Measurements from ENCODE around the gene KCTD8.

DNA sequence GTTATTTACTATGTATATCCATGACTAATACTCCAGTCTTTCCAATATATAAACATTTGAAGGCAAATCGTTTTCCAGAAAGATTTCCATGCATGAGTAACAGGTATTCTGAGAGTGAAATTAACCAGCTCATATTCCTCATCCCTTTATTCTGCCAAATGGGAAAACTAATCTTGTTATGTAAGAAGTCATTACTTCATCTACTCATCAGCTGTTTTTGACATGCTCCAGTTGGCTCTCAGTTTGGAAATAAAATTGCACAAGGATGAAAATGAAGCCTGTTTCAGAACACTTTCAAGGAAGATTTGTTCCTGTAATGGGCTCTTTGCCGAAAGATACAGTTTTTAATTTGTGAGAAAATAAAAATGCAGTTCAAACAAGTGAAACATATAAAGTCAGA, 121.9 kb downstream of the KCTD8 start:
- TF ChIP-seq, protein P1, sequence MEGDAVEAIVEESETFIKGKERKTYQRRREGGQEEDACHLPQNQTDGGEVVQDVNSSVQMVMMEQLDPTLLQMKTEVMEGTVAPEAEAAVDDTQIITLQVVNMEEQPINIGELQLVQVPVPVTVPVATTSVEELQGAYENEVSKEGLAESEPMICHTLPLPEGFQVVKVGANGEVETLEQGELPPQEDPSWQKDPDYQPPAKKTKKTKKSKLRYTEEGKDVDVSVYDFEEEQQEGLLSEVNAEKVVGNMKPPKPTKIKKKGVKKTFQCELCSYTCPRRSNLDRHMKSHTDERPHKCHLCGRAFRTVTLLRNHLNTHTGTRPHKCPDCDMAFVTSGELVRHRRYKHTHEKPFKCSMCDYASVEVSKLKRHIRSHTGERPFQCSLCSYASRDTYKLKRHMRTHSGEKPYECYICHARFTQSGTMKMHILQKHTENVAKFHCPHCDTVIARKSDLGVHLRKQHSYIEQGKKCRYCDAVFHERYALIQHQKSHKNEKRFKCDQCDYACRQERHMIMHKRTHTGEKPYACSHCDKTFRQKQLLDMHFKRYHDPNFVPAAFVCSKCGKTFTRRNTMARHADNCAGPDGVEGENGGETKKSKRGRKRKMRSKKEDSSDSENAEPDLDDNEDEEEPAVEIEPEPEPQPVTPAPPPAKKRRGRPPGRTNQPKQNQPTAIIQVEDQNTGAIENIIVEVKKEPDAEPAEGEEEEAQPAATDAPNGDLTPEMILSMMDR (IDR thresholded peaks at IDR 0.05), result no peak
- TF ChIP-seq POLR2A (IDR thresholded peaks at IDR 0.05), result no peak
